Esophagus (tissue), 2 donors: ENCODE data around the gene PRTG. TPM values are rescaled to one million over a fixed set of nuclear protein-coding genes. Genes with fewer than 3 reads are reported as not detected.
"Not testable (repeated sequence)": the region's sequence is repeated elsewhere in the genome, so short reads cannot be mapped to it uniquely, and the experiment has no call there.

Source experiments
- H3K27ac ChIP-seq, 2 donors: one replicate each; pipeline ENCODE4 v1.5.1; 2013; ENCODE audit warnings: low read depth in 2 of 2, mild to moderate bottlenecking in 2 of 2, inconsistent platforms in 1 of 2, low read length in 1 of 2, moderate library complexity in 1 of 2
- H3K27me3 ChIP-seq, 2 donors: one replicate each; pipeline ENCODE4 v1.6.1; 2013; ENCODE audit warnings: low read length in 2 of 2, control low read depth in 1 of 2, mild to moderate bottlenecking in 1 of 2; ENCODE audit not compliant: insufficient read depth in 2 of 2, control insufficient read depth in 1 of 2
- H3K36me3 ChIP-seq, 2 donors: one replicate each; pipeline ENCODE4 v1.6.1; 2013; ENCODE audit warnings: low read length in 1 of 2; ENCODE audit not compliant: control insufficient read depth in 2 of 2, insufficient read depth in 2 of 2
- H3K4me1 ChIP-seq, 2 donors: one replicate each; pipeline ENCODE4 v1.6.1; 2013; ENCODE audit warnings: low read length in 1 of 2; ENCODE audit not compliant: control insufficient read depth in 2 of 2, insufficient read depth in 2 of 2
- H3K4me3 ChIP-seq, 2 donors: one replicate each; pipeline ENCODE4 v1.5.1; 2013; ENCODE audit warnings: low read length in 2 of 2, mild to moderate bottlenecking in 2 of 2, low read depth in 1 of 2, moderate library complexity in 1 of 2
- H3K9me3 ChIP-seq, 2 donors: one replicate each; pipeline ENCODE4 v1.6.1; 2013; ENCODE audit warnings: mild to moderate bottlenecking in 2 of 2, low read depth in 1 of 2, low read length in 1 of 2, moderate library complexity in 1 of 2; ENCODE audit not compliant: control insufficient read depth in 2 of 2, insufficient read depth in 1 of 2
- WGBS, 2 donors: extraction: QIAGEN DNeasy Blood & Tissue Kit; methylation state at CpG; one replicate each; pipeline ENCODE4 v1.1.7; 2013; 5-methylcytosine and 5-hydroxymethylcytosine counted together
- polyA plus RNA-seq, 2 donors: library from polyadenylated mRNA; stranded (reverse); fragments of 200-250 nt; gene quantifications; one replicate each; pipeline ENCODE4 v1.2.3, GENCODE V29; 2013
- donor health status: healthy with polysubstance abuse.
- donor health status: Bipolar disorder and iron deficiency.

Gene PRTG
- polyA plus RNA-seq, 2 donors = 0.02 to 0.10 TPM

DNA sequence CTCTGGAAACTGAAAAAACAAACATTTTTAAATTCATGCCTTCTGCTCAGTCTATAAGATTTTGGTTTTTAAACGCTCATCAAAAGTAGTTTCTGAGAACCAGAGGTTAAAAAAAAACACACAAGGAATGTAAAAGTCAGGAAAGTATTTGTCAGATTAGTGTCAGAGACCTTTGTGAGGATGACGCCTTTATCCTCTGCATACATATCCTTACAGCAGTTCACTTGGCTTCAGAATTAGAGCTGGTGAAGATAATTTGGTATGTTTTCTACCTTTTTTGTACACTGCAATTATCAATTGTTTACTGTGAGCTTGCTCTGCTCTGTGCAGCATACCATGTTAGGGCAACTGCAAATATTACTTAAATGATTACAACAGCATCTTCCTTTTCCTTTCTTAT is 8.3 kb downstream of the PRTG start:
- Histone ChIP-seq H3K27ac (no peak overlapping the region), H3K4me3 (no peak overlapping the region), H3K36me3 (no peaks in the 10 kb centered on the region), H3K4me1 (no peaks in the 10 kb centered on the region), H3K27me3 (no peaks in the 10 kb centered on the region), H3K9me3 (no peaks in the 10 kb centered on the region)
- WGBS, 2 donors = 58 to 62% methylated on average over 2 of the region's 2 CpGs

DNA sequence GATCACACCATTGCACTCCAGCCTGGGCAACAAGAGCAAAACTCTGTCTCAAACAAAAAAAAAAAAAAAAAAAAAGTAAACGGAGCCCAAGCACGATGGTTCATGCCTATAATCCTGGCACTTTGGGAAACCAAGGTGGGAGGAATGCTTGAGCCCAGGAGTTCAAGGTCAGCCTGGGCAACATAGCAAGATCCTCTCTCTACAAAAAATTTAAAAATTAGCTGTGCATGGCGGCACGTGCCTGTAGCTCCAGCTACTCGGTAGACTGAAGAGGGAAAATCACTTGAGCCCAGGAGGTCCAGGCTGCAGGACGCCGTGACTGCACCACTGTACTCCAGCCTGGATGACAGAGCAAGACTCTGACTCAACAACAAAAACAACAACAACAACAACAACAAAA is 9.5 kb downstream of the PRTG start:
- WGBS, 2 donors = 93 to 94% methylated on average over 6 to 7 of the region's 7 CpGs
- H3K36me3 ChIP-seq, H3K4me1 ChIP-seq, H3K27ac ChIP-seq, H3K4me3 ChIP-seq, H3K9me3 ChIP-seq, H3K27me3 ChIP-seq: not testable (repeated sequence)

DNA sequence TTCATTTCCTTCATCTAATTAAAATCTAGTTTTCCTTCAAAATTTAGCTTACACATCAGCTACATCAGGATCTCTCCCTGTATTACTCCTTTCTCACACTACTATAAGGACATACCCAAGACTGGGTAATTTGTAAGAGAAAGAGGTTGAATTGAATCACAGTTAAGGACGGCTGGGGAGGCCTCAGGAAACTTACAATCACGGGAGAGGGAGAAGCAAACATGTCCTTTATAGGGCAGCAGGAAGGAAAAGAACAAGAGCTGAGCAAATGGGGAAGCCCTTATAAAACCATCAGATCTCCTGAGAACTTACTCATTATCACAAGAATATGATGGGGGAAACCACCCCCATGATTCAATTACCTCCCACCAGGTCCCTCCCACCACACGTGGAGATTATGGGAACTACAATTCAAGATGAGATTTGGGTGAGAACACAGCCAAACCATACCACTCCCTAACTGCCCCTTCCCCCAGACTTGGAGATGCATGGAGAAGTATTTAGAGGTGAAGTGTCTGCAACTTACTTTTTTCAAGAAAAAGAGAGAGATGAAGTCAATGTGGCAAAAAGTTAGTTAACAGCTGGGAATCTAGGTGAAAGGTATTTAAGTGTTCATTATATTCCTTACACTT is 21.3 kb downstream of the PRTG start:
- no peaks in the 10 kb centered on the region for H3K27me3 ChIP-seq
- whole genome bisulfite sequencing, 2 donors = 31 to 34% methylated on average over 3 of the region's 3 CpGs
- no peaks in the 10 kb centered on the region for H3K4me1 ChIP-seq
- no peaks in the 10 kb centered on the region for H3K36me3 ChIP-seq
- H3K9me3 ChIP-seq = no peaks in the 10 kb centered on the region
- H3K27ac ChIP-seq = no peak overlapping the region
- H3K4me3 ChIP-seq = no peak overlapping the region

DNA sequence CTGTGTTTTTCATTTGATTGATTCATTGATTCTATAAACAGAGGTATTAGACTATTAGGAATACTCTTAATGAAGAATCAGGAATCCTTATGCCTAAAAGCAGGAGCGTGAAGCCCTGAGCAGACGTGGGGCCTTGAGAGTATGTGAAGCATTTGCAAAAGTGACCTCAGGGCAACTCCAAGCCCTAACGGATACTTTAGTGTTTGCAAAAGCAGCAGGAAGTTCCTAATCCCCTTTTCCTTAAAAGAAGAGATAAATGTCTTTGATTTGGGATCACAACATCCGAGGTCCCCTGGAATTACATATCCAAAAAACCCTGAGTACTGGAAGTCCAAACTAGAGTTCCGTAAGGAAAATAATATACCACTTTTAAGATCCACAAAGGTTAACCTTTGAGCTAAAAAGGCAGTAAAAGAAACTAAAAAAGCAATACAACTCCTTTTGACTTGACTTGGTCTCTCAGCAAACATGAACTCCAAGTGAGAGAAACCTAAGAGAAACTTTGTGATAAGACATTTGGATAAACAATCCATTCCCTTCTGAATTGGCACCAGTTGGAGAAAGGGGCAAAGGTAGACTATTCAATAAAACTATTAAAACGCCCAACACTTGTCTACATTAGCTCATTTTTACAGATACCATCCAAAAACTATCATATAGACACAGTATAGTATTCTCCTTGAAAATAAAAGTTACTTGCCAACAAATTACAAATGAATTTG is 27.4 kb downstream of the PRTG start:
- Histone ChIP-seq H3K9me3 (no peaks in the 10 kb centered on the region), H3K4me3 (no peak overlapping the region), H3K27me3 (no peaks in the 10 kb centered on the region), H3K27ac (no peak overlapping the region), H3K36me3 (no peaks in the 10 kb centered on the region), H3K4me1 (no peaks in the 10 kb centered on the region)
- 64 to 68% methylated on average over 6 of the region's 6 CpGs for WGBS, 2 donors

DNA sequence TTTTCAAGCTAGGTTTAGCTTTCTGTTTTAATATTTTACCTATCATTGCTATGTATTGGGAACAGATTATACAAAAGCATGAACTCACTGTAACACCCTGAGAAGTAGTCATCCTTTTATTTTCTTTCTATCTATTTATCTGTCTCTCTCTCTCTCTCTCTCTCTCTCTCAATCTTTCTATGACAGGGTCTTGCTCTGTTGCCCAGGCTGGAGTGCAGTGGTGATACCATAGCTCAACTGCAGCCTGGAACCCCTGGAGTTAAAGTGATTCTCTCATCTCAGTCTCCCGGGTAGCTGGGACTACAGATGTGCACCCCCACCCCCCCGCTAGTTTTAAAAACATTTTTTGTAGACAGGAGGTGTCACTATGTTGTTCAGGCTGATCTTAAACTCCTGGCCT is 28.9 kb downstream of the PRTG start:
- H3K9me3 ChIP-seq = no peaks in the 10 kb centered on the region
- WGBS, 2 donors = 39 to 54% methylated on average over 2 of the region's 2 CpGs
- H3K27me3 ChIP-seq = no peaks in the 10 kb centered on the region
- no peak overlapping the region for H3K27ac ChIP-seq
- no peaks in the 10 kb centered on the region for H3K36me3 ChIP-seq
- no peak overlapping the region for H3K4me3 ChIP-seq
- H3K4me1 ChIP-seq = no peaks in the 10 kb centered on the region

DNA sequence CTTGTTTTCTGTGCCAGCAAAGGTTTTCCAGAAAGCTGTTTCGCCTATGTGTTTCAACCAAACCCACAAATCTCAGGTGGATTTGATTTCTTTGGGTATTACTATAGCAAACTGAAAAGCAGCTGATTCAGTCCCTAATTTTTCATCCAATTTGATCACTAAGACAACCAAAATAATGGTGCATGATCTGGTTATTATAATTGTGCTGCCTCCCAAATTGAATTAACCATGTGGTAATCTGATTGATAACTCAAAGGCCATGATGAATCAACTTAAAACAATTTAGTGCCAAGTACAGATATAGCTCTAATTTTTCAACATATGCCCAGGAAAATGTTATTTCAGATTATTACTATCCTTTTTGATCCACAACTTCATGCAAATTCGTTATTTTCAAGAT is 30.6 kb downstream of the PRTG start:
- 84 to 87% methylated on average over 2 of the region's 2 CpGs for WGBS, 2 donors
- no peaks in the 10 kb centered on the region for H3K27me3 ChIP-seq
- no peaks in the 10 kb centered on the region for H3K4me1 ChIP-seq
- H3K36me3 ChIP-seq = no peaks in the 10 kb centered on the region
- H3K9me3 ChIP-seq = no peaks in the 10 kb centered on the region
- H3K4me3 ChIP-seq = no peak overlapping the region
- no peak overlapping the region for H3K27ac ChIP-seq

DNA sequence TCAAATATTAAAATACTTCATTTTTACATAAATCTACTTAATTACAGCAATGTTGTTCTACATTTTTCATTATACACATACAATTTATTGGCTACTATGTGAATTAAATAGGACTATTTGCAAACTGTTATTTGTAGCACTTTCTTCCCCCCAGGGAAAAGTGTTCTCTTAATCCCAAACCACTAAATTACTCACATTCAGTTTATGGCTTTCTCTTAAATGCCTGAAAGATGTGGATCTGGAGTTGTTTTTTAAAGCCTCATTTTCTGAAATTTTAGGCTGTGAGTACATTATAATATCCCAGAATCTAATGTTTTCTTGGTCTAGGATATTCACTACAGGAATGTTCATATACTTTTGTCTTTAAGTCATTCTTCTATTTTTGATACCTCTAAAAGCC is 32.7 kb downstream of the PRTG start:
- no peak overlapping the region for H3K4me3 ChIP-seq
- H3K27me3 ChIP-seq = no peaks in the 10 kb centered on the region
- H3K27ac ChIP-seq = no peak overlapping the region
- no peaks in the 10 kb centered on the region for H3K4me1 ChIP-seq
- H3K9me3 ChIP-seq = no peaks in the 10 kb centered on the region
- H3K36me3 ChIP-seq = no peaks in the 10 kb centered on the region

DNA sequence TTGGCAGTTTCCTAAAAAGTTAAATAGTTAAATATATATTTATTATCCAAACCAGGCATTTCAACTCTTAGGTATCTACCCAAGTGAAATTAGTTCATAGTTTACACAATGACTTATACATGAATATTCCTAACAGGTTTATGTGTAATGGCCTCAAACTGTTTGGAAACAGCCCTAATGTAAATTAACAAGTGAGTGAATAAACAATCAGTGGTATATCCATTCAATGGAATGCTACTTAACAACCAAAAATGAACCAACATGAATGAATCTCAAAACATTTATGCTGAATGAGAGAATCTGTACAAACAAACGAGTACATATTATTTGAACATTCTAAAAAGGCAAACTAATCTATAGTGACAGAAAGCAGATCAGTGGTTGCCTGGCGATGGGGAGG is 33.5 kb downstream of the PRTG start:
- no peaks in the 10 kb centered on the region for H3K9me3 ChIP-seq
- WGBS, 2 donors = 45 to 47% methylated on average over 2 of the region's 2 CpGs
- H3K27me3 ChIP-seq = no peaks in the 10 kb centered on the region
- no peaks in the 10 kb centered on the region for H3K4me1 ChIP-seq
- no peak overlapping the region for H3K27ac ChIP-seq
- H3K4me3 ChIP-seq = no peak overlapping the region
- H3K36me3 ChIP-seq = no peaks in the 10 kb centered on the region

DNA sequence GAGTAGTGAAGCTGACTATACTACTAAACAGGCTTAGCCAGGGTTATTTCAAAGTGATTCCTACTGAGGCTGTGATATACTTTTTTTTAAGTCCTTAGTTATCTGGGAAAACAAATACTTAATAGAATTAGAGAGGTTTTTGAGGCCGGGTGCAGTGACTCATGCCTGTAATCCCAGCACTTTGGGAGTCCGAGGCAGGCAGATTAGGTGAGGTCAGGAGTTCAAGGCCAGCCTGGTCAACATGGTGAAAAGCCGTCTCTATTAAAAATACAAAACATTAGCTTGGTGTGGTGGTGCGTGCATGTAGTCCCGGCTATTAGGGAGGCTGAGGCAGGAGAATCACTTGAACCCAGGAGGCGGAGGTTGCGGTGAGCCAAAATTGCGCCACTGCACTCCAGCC is 34.2 kb downstream of the PRTG start:
- Histone ChIP-seq H3K4me1 (no peaks in the 10 kb centered on the region), H3K9me3 (no peaks in the 10 kb centered on the region), H3K4me3 (no peak overlapping the region), H3K27ac (no peak overlapping the region), H3K36me3 (no peaks in the 10 kb centered on the region), H3K27me3 (no peaks in the 10 kb centered on the region)
- WGBS, 2 donors = 78 to 80% methylated on average over 8 of the region's 8 CpGs

DNA sequence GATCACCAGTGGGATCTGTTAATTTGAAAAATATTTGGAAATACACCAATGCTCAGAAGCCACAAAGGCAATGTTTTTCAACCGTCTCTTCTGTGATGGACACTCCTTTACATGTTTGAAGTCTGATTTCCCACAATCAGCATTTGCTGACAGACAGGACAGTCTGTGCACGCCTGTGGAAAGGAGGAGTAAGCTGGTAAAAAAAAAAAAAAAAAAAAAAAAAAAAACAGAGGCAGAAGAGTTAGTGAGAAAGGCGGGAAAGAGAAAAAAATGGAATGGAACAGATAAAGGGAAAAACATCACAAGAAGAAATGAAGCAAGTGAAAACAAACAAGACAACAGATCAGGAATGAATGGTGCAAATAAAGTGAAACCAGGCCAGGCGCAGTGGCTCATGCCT is 35.0 kb downstream of the PRTG start:
- Histone ChIP-seq H3K4me1 (no peaks in the 10 kb centered on the region), H3K27ac (no peak overlapping the region), H3K9me3 (no peaks in the 10 kb centered on the region), H3K27me3 (no peaks in the 10 kb centered on the region), H3K4me3 (no peak overlapping the region), H3K36me3 (no peaks in the 10 kb centered on the region)
- WGBS, 2 donors = 60 to 62% methylated on average over 4 of the region's 4 CpGs
